DOHH2 (cell line): ENCODE results near the gene TBC1D22A.

Experiments used
- H3F3A ChIP-seq: fragments of 200-600 bp; sonication (generic), shearing (Covaris generic); 2 replicates; pipeline ENCODE4 v1.6.0; 2016; ENCODE audit warnings: antibody characterized with exemption, mild to moderate bottlenecking; ENCODE audit not compliant: control insufficient read depth, insufficient read depth
- H3K27ac ChIP-seq: fragments of 200-600 bp; sonication (generic); 2 replicates; pipeline ENCODE4 v1.5.1; 2014; ENCODE audit warnings: low read depth, mild to moderate bottlenecking, low read length, moderate library complexity
- H3K27me3 ChIP-seq: fragments of 200-600 bp; sonication (generic); 2 replicates; pipeline ENCODE4 v1.6.1; 2014; ENCODE audit warnings: mild to moderate bottlenecking, low read length, mixed read lengths; ENCODE audit not compliant: control insufficient read depth
- H3K36me3 ChIP-seq: fragments of 200-600 bp; sonication (generic); 2 replicates; pipeline ENCODE4 v1.6.1; 2014; ENCODE audit warnings: mild to moderate bottlenecking, low read length, moderate library complexity, mixed read lengths; ENCODE audit not compliant: control insufficient read depth
- H3K4me1 ChIP-seq: fragments of 200-600 bp; sonication (generic); 2 replicates; pipeline ENCODE4 v1.6.1; 2014; ENCODE audit warnings: mild to moderate bottlenecking, low read length, mixed read lengths; ENCODE audit not compliant: control insufficient read depth
- H3K4me2 ChIP-seq: fragments of 200-600 bp; sonication (generic); 2 replicates; pipeline ENCODE4 v1.6.0; 2014; ENCODE audit warnings: mild to moderate bottlenecking, low read length, moderate library complexity
- H3K4me3 ChIP-seq: fragments of 200-600 bp; sonication (generic); 2 replicates; pipeline ENCODE4 v1.5.1; 2014; ENCODE audit warnings: mild to moderate bottlenecking, low read length, mixed read lengths
- H3K79me2 ChIP-seq: fragments of 200-600 bp; sonication (generic); 2 replicates; pipeline ENCODE4 v1.6.1; 2014; ENCODE audit warnings: mild to moderate bottlenecking, low read length, mixed read lengths; ENCODE audit not compliant: control insufficient read depth
- H3K9me2 ChIP-seq: fragments of 200-600 bp; sonication (generic); replicated peaks from 2 replicates; pipeline ENCODE4 v1.6.1; 2014; ENCODE audit warnings: mild to moderate bottlenecking, low read length, mixed read lengths; ENCODE audit not compliant: control insufficient read depth
- H3K9me3 ChIP-seq: fragments of 200-600 bp; sonication (generic); 2 replicates; pipeline ENCODE4 v1.6.1; 2014; ENCODE audit warnings: antibody characterized with exemption, low read length, mixed read lengths; ENCODE audit not compliant: control insufficient read depth, insufficient read depth
- H4K20me1 ChIP-seq: fragments of 200-600 bp; sonication (generic); 2 replicates; pipeline ENCODE4 v1.6.0; 2014; ENCODE audit warnings: low read depth, mild to moderate bottlenecking, antibody characterized with exemption, low read length, moderate library complexity; ENCODE audit not compliant: control insufficient read depth, insufficient read depth
- CTCF ChIP-seq: fragments of 200-600 bp; sonication (generic); IDR thresholded peaks from one replicate; pipeline ENCODE4 v1.5.1; 2014; ENCODE audit warnings: antibody characterized with exemption, mild to moderate bottlenecking, low read depth, low read length; ENCODE audit not compliant: poor library complexity, severe bottlenecking
- EZH2phosphoT487 ChIP-seq: fragments of 200-600 bp; sonication (generic); IDR thresholded peaks from 2 replicates; pipeline ENCODE4 v1.6.1; 2017; ENCODE audit warnings: borderline replicate concordance, mild to moderate bottlenecking, antibody characterized with exemption, low read length, moderate library complexity, mixed read lengths

TBC1D22A gene

GRCh38 chr22:46961591-46962295, 199.3 kb downstream of the TBC1D22A start:
- Histone ChIP-seq H3K9me3 (no peaks in the 10 kb centered on the region), H3K4me3 (no peak overlapping the region), H3K4me1 (no peaks in the 10 kb centered on the region), H3K4me2 (no peak overlapping the region), H4K20me1 (no peaks in the 10 kb centered on the region; the same call in 1 of the 2 replicates), H3K9me2 (no peaks in the 10 kb centered on the region), H3K27ac (no peak overlapping the region), H3K79me2 (peaks cover 25% of the 10 kb centered on the region), H3K27me3 (no peaks in the 10 kb centered on the region), H3K36me3 (peaks cover 11% of the 10 kb centered on the region; the same call in 1 of the 2 replicates), H3F3A (no peaks in the 10 kb centered on the region; the same call in 1 of the 2 replicates)
- TF ChIP-seq EZH2phosphoT487 (no peak), CTCF (no peak)

GRCh38 chr22:46962406-46962805, 200.0 kb downstream of the TBC1D22A start:
- peaks cover 7% of the 10 kb centered on the region; the same call in 1 of the 2 replicates for H3K36me3 ChIP-seq
- no peaks in the 10 kb centered on the region for H3K27me3 ChIP-seq
- no peaks in the 10 kb centered on the region; the same call in 1 of the 2 replicates for H3F3A ChIP-seq
- H3K9me3 ChIP-seq = no peaks in the 10 kb centered on the region
- no peak overlapping the region for H3K27ac ChIP-seq
- H3K9me2 ChIP-seq = no peaks in the 10 kb centered on the region
- H3K4me2 ChIP-seq = no peak overlapping the region
- TF ChIP-seq CTCF = no peak
- TF ChIP-seq EZH2phosphoT487 = no peak
- peaks cover 30% of the 10 kb centered on the region for H3K79me2 ChIP-seq
- no peaks in the 10 kb centered on the region for H3K4me1 ChIP-seq
- peaks cover 4% of the 10 kb centered on the region; the same call in 1 of the 2 replicates for H4K20me1 ChIP-seq
- no peak overlapping the region for H3K4me3 ChIP-seq

GRCh38 chr22:46963672-46964545, 201.5 kb downstream of the TBC1D22A start:
- Histone ChIP-seq H3F3A (no peaks in the 10 kb centered on the region; the same call in 1 of the 2 replicates), H3K27ac (no peak overlapping the region), H3K4me2 (no peak overlapping the region), H3K4me3 (no peak overlapping the region), H3K27me3 (no peaks in the 10 kb centered on the region), H3K9me3 (no peaks in the 10 kb centered on the region), H4K20me1 (peaks cover 13% of the 10 kb centered on the region), H3K36me3 (peaks cover 7% of the 10 kb centered on the region; the same call in 1 of the 2 replicates), H3K79me2 (peaks cover 41% of the 10 kb centered on the region), H3K9me2 (no peaks in the 10 kb centered on the region), H3K4me1 (peaks cover 8% of the 10 kb centered on the region)
- TF ChIP-seq EZH2phosphoT487 (no peak), CTCF (no peak)
